HG02870 (cell line): ENCODE measurements around the gene TRIM24.
"Not testable (repeated sequence)": the region's sequence is repeated elsewhere in the genome, so short reads cannot be mapped to it uniquely, and the experiment has no call there.

ENCODE experiments used
- ATAC-seq: cut with Tn5 transposase; IDR thresholded peaks from one replicate; pipeline ENCODE4 v1.9.1; 2021; ENCODE audit warnings: mild to moderate bottlenecking, moderate library complexity; ENCODE audit not compliant: unreplicated experiment

The TRIM24 gene

DNA sequence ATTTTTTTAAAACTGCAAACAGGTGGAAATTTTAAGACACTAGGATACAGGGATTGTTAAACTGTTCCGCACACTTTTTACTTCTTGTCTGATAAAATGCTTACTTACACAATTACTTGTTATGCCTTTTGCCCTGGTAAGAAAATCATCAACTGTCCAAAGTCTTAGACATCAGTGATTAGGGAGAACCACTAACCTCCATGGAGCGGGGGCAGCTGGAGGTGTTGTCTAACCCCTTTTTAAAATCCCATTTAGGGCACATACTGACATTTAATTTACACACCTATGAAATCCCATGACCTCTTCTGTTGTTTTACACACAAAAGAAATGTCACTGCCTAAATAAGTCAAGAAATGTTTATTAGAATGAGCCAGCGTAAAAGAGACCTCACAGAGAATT, 65.7 kb downstream of the TRIM24 start:
- no peak for ATAC-seq

DNA sequence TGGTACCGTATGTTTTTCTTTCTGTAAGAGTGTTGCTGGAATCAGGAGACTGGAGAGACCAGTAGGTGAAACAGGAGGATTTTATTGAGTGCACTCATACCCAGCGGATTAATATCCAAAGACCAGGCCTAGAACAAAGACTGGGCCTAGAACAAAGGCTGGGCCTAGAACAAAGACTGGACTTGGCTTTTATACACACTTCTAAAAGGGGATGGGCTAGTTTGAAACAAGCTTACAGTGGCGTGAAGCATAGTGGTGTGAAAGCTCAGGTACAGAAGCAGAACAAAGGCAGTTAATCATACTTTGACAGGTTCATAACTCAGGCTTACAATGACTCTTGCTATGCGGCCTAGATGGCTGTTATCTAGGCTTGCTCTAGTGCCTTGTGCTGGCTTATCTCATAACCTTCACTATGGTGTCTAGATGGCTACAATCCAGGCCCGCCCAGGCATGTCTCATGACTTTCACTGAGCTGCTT, 67.7 kb downstream of the TRIM24 start:
- ATAC-seq, result no peak

DNA sequence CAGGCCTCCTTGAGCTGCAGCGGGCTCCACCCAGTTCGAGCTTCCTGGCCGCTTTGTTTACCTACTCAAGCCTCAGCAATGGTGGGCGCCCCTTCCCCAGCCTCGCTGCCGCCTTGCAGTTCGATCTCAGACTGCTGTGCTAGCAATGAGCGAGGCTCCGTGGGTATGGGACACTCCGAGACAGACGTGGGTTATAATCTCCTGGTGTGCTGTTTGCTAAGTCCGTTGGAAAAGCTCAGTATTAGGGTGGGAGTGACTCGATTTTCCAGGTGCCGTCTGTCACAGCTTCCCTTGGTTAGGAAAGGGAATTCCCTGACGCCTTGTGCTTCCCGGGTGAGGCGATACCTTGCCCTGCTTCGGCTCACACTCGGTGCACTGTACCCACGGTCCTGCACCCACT, 76.8 kb downstream of the TRIM24 start:
- not testable (repeated sequence) for ATAC-seq

DNA sequence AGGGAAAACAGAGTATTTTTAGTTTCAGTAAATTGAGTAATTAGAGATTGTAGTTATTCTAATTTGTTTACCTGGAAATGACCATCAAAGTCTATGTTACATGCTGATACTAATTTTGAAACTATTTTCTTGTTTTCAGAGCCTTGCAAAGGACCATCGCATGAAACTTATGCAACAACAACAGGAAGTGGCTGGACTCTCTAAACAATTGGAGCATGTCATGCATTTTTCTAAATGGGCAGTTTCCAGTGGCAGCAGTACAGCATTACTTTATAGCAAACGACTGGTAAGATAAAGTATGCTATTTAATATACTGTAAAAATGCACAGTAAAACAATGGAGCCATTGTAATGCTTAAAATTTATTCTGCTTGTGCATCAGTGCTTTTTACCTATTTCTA, 78.5 kb downstream of the TRIM24 start:
- ATAC-seq, result no peak

DNA sequence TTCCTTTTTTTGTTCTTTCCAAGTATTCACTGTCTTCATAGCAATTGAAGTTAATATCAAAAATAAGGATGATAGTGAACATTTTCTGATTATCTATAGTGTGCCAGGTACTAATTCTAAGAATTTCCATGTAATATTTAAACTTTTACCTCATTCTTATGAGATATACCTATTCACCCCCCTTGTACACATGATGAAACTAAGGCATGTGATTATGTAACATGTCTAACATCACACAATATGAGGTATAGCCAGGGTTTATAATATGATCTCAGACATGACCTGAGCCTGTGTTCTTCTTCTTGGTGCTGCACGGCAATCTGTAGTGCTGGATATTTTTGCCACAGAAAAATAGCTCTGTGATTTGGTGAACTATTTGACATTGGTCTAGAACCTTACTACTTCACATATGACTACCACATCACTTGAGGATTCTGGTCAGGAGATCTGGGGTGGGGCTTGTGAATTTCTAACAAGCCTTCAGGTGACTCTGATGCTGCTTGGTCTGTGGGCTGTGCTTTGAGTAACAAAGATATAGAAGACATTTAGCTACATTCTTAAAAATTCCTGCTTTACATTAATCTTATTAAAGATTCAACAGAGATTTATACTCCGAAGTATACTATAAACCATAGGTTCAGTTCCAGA, 79.1 kb downstream of the TRIM24 start:
- no peak for ATAC-seq

DNA sequence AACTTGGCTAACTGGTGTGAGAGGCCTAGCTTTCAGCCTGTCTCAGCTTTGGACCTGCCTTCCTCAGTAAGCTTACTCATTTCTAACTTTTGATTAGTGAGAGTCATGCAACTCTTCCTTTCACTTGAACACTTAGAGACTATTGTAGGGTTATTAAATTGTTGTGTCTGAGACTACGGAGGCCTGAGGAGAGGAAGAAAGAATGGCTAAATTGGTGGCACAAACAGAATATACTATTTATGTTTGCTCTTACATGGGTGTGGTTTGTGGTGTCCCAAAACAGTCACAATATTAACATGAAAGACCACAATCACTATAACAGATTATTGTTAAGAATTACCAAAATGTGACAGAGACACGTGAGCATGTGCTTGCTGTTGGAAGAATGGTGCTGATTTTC, 82.1 kb downstream of the TRIM24 start:
- ATAC-seq, result peak; percentile 97

DNA sequence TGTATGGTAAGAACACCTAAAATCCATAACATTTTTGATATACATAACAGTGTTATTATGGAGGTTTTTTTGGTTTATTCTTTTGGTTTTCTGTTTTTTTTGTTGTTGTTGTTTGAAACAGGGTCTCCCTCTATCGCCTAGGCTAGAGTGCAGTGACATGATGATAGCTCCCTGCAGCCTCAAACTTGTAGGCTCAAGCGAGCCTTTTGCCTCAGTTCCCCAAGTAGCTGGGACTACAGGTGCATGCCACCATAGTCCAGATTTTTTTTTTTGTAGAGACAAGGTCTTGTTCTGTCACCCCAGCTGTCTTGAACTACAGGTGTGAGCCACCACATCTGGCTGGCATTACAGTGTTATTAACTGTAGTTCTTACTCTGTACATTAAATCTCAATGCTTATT, 83.7 kb downstream of the TRIM24 start:
- no peak for ATAC-seq

DNA sequence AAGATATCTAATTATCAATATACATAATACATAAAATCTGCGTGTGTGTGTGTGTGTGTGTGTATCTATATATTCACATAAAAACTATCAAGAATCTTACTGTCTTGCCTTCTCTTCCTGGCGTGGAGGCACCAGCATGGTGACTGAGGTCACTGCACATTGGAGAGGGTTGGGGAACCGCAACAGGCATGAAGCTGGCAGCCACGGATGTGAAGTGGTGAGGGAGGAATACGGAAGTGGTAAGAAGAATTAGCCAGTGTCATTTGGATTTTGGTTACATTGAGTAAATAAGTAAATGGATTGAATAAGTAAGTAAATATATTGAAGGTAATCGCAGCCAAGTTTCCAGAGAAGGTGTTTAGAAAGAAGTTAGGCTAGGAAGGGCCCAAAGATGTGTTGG, 85.1 kb downstream of the TRIM24 start:
- no peak for ATAC-seq

DNA sequence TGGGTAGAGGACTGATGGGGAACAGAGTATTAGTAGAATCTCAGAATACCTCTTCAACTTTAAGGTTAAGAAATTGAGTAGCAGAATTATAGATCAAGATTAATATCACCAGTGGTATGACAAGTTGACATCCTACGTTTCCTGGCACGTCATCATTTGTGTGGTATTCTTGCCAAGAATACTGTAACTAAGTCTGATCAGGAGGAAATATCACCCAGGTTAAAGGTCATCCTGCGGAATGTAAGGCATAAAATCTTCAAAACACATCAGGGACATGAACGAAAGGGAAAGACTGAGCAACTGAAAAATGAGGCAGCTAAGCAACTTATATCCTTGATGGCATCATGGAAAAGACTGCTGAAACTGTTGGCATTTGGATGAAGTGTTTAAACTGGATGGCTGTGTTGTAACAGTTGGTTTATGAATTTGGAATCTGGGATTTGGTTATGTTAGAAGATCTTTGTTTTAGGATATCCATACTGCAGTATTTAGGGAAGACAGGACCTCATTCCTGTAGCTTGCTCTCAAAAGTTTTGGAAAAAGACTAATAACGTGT, 86.1 kb downstream of the TRIM24 start:
- no peak for ATAC-seq

DNA sequence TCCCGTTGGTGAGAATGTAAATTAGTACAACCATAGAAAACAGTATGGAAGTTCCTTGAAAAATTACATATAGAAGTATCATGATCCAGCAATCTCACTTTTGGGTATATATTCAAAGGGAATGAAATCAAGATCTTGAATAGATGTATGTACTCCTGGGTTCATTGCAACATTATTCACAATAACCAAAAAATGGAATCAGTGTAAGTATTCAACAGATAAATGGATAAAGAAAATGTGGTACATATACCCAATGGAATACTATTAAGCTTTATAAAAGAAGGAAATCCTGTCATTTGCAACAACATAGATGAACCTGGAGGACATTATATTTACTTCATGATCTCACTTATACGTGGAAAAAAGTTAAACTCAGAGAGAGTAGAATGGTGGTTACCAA, 86.8 kb downstream of the TRIM24 start:
- ATAC-seq, result no peak

DNA sequence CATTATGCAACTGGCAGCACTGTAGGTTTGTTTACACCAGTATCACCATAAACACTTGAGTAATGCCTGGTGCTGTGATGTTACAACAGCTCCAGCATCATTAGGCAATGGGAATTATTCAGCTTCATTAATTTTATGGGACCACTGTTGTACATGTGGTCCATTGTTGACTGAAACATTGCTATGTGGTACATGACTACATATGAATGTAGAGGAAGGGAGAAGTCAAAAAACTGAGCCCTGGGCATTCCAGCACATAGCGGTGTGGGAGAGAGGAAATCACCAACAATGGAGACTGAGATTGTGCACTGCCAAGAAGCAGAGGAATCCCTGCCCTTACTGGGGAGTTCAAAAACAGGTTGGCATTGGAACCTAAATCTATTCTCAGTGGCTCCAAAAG, 89.0 kb downstream of the TRIM24 start:
- ATAC-seq, result no peak

DNA sequence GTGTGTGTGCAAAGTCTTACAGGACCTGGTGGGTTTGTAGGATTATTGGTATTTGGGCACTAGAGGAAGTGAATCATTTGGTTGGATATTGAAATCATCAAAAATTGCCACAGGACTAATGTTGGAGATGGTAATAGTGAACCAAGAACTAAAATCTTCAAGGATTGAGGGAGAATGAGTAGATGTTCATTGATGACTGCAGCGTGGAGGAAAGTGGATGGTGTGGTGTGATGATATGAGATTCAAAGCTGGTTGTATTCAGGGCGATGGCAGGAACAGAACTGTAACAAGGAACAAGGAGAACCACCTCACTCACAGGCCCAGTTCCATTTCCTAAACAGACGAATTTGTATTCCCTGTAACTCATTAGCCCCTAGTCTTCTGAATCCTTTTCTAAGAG, 90.3 kb downstream of the TRIM24 start:
- no peak for ATAC-seq

DNA sequence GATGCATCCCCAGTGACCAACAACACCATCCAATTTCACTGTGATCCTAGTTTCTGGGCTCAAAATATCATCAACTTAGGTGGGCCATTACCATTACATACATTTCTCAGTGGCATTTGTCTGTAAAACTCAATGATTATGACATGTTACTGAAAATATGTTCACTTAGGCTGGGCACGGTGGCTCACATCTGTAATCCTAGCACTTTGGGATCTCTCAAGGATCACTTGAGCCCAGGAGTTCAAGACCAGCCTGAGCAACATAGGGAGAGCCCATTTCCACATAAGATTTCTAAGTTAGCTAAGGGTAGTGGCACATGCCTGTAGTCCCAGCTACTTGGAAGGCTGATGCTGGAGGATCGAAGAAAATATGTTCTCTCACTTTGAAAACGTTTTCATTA, 91.0 kb downstream of the TRIM24 start:
- ATAC-seq, result no peak

DNA sequence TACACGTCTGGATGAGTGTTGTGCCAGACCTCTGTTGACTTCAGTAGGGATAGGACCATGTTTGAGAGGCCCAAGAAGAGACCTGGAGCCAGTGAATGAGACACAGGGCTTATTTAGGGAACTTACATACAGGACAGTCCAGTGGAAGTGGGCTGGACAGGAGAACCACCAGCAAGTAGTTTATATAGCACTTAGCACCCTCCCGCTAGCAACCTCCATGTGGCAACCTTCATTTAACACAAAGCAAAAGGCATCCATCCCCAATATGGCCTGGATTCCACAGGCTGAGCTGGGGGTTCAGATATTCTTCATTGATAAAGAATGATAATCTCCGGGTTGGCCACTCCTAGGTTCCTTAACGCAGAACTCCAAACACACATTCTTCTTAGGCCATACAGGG, 93.7 kb downstream of the TRIM24 start:
- ATAC-seq, result no peak

DNA sequence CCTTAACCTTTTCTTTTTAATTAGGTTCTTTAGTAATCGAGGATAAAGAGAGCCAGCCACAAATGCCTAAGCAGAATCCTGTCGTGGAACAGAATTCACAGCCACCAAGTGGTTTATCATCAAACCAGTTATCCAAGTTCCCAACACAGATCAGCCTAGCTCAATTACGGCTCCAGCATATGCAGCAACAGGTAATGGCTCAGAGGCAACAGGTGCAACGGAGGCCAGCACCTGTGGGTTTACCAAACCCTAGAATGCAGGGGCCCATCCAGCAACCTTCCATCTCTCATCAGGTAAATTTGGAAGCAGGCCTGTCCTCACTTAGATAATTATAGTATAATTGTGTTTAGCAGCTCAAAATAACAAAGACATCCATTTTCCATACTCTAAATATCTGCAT, 94.6 kb downstream of the TRIM24 start:
- no peak for ATAC-seq

DNA sequence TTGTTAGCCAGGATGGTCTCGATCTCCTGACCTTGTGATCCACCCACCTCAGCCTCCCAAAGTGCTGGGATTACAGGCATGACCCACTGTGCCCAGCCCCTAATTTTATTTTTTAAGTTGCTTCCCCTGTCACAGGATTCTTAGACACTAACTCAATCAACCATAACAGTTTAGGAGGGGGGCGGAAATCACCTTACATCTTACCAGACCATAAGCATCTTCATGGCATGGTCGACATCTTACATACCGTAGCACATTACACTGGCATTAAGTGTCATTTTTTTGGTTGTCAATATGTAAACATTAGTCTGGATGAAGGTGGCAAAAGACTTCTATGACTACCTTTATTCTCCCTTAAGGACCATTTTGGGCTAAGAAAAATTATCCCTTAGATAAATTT, 95.6 kb downstream of the TRIM24 start:
- ATAC-seq, result no peak

DNA sequence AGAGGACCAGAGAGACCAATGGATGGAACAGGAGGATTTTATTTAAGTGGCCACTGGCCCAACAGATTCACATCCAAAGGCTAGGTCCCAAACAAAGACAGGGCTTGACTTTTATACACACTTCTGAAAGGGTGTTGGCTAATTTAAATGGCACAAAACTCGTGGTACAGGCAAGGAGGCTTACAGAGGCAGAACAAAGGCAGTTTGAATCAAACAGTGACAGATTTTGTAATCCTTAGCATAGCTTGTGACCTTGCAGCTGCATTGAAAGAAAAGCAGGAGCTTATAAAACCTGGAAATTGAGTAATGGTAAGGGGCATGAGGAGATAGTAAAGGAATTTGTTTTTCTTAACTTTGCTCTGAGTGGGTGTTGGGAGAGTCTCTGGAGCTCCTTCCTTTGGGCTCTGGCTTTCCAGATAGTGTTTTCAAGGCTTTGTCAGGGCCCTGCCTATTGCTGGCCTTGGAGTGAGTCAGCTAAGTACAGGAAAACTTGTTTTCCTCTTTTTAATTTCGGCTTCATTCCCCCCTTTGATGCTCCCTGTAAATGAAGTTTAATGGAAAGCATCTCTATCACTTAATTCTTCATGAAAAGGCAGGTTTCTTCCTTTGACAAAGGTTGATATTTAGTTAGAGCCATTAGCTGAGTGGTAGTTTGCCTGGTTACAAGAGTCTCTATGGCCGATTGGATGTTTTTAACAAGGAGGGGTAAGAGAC, 96.9 kb downstream of the TRIM24 start:
- ATAC-seq, result no peak

DNA sequence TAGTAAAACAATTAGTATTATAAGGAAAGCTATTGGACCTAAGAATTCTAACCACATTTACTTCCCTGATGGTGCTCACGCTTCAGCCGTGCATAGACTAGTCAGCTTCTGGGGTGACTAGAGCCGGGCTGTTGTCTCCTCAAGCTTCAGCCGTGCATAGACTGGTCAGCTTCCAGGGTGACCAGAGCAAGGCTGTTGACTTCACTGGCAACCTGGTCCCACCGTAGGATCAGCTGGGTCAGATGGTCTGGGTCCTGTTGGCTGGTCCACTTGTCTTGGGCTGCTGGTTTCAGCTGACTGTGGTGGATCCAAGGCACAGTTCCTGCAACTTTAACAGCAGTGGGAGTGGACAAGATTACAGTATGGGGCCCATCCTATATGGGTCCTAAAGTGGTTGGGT, 99.4 kb downstream of the TRIM24 start:
- ATAC-seq, result no peak

DNA sequence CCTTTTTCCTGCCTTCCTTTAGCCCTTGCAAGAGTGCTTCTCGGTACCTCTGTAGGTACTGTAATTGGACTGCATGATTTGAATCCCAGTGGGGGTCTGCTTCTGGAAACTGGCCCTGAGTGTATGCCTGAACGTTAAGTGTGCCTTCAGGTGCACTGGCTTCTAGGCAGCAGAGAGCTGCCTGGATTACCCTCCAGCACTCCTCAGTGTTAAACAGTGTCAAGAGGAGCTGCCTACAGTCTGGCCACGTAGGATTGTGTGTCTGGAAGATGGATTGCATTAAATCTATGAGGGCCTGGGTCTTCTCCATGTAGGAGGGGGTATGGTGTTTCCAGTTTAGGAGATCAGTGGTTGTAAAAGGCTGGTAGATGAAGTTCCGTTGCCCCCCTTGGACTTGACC, 103.7 kb downstream of the TRIM24 start:
- no peak for ATAC-seq

DNA sequence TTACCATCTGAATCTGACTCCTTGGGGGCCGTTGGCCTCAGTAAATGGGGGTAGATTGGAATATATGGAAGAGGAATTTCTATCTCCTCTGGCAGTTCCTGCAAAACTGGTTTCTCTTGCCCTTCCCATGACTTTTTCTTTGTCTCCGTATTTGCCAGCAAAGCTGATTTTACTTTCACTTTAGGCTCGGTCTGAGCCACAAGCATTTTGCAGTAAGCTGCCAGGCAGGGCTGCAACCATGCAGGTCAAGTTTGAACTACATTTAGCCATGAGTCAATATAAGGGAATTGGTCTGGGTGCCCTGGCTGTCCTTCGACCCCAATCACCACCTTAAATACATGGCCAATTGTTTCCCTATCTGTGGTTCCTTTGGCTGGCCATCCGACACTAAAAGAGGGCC, 104.3 kb downstream of the TRIM24 start:
- no peak for ATAC-seq

DNA sequence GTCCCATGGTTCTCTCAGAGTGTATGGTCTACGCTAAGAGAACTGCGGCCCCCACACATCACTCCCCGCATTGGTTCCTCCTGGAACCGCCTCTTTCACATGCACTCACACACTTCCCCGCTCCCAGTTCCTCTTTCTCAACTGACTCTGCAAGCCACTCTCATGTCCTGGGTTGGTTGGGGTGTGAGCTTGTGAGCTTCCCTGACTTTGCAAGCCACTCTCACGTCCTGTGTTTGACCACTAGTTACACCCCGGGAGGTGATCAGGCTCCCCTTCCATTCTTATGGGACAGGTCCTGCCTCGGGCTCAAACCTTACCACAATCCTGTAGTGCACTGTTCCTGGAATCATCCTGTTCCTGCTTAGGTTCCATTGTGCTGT, 105.0 kb downstream of the TRIM24 start:
- no peak for ATAC-seq

DNA sequence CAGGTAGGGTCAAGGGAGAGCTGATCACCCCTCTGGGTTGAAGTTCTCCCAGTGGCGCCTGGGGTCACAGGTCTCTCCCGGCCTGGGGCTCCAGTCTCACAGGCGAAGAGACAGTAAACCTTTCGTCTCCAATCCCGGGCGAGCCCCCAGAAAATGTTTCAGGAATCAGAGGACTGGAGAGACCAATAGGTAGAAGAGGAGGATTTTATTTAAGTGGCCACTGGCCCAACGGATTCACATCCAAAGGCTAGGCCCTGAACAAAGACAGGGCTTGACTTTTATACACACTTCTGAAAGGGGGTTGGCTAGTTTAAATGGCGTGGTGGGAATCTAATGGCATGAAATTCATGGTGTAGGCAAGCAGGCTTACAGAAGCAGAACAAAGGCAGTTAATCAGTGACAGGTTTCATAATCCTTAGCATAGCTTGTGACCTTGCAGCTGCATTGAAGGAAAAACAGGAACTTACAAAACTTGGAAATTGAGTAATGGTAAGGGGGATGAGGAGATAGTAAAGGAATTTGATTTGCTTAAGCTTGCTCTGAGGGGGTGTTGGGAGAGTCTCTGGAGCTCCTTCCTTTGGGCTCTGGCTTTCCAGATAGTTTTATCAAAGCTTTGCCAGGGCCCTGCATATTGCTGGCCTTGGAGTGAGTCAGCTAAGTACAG, 105.5 kb downstream of the TRIM24 start:
- ATAC-seq, result no peak
